ENCODE data around the gene MYL5. TPM values are rescaled to one million over a fixed set of nuclear protein-coding genes. Genes with fewer than 3 reads are reported as not detected.
A peak's percentile ranks its signal among the peaks of the same experiment; 100 is the strongest.

Gene MYL5
- total RNA-seq, 1 donor from 2014 or later, result 17.5 TPM

DNA sequence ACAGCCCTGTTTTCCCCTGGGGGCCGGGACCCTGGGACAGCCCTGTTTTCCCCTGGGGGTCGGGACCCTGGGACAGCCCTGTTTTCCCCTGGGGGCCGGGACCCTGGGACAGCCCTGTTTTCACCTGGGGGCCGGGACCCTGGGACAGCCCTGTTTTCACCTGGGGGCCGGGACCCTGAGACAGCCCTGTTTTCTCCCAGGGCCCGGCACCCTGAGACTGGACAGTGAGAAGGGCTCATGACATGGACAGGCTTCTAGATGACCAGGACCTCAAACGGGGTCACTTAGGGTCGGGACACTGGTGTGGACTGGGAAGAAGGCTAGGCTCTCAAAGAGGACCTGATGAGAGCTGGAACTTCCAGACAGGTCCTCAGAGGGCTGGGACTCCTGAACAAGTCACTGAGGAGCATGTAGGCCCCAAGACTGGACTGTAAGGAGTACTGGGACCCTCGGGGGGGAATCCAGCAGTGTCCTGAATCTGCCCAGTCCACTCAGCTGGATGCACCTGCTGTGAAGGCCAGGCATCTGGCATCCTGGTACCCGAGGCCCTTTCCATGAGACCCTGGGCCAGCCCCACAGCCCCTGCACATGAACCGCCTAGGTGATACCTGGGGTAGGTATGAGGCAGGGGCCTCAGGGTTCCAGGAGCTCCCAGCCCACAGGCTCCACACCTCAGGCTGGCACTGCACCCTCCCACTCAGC lies 33.7 kb downstream of the MYL5 start:
- H3K4me1 Mint-ChIP-seq (ENCODE audit: low read depth, unreplicated experiment), result peaks cover 13% of the 10 kb centered on the region
- peaks cover 66% of the 10 kb centered on the region for H3K79me2 ChIP-seq (ENCODE audit: insufficient read depth, low read length)
- no peaks in the 10 kb centered on the region for H3K9me3 Mint-ChIP-seq (ENCODE audit: unreplicated experiment)
- no peak overlapping the region for H3K27ac ChIP-seq (ENCODE audit: low read depth, low read length)
- no peak overlapping the region for H3K9ac ChIP-seq (ENCODE audit: low read length)
- H3K4me2 ChIP-seq (ENCODE audit: low read length), result peak overlapping the region; percentile 60
- H3K27me3 ChIP-seq (ENCODE audit: insufficient read depth, low read length), result no peaks in the 10 kb centered on the region
- H3K27ac Mint-ChIP-seq (ENCODE audit: unreplicated experiment), result no peak overlapping the region
- H2AFZ ChIP-seq (ENCODE audit: low read depth, low read length), result no peak overlapping the region
- no peak for DNase-seq (ENCODE audit: low read depth)
- H3K4me1 ChIP-seq (ENCODE audit: insufficient read depth, low read length), result peaks cover 10% of the 10 kb centered on the region
- H3K27me3 Mint-ChIP-seq (ENCODE audit: low read depth, unreplicated experiment), result peaks cover 3% of the 10 kb centered on the region
- peak overlapping the region; percentile 66 for H3K4me3 Mint-ChIP-seq (ENCODE audit: unreplicated experiment)
- H3K36me3 ChIP-seq (ENCODE audit: insufficient read depth, low read length), result peaks cover 2% of the 10 kb centered on the region
- peaks cover 52% of the 10 kb centered on the region for H4K20me1 ChIP-seq (ENCODE audit: insufficient read depth, low read length)
- H3K36me3 Mint-ChIP-seq (ENCODE audit: low read depth, unreplicated experiment), result peaks cover 3% of the 10 kb centered on the region
- TF ChIP-seq, protein P1, sequence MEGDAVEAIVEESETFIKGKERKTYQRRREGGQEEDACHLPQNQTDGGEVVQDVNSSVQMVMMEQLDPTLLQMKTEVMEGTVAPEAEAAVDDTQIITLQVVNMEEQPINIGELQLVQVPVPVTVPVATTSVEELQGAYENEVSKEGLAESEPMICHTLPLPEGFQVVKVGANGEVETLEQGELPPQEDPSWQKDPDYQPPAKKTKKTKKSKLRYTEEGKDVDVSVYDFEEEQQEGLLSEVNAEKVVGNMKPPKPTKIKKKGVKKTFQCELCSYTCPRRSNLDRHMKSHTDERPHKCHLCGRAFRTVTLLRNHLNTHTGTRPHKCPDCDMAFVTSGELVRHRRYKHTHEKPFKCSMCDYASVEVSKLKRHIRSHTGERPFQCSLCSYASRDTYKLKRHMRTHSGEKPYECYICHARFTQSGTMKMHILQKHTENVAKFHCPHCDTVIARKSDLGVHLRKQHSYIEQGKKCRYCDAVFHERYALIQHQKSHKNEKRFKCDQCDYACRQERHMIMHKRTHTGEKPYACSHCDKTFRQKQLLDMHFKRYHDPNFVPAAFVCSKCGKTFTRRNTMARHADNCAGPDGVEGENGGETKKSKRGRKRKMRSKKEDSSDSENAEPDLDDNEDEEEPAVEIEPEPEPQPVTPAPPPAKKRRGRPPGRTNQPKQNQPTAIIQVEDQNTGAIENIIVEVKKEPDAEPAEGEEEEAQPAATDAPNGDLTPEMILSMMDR (IDR thresholded peaks at IDR 0.05; ENCODE audit: insufficient read depth, low read depth, low read length), result no peak
- TF ChIP-seq EZH2 (IDR thresholded peaks at IDR 0.05; ENCODE audit: insufficient read depth, low read length), result no peak
- H3K9me3 ChIP-seq (ENCODE audit: insufficient read depth, low read depth, low read length), result no peaks in the 10 kb centered on the region
- no peak overlapping the region for H3K4me3 ChIP-seq (ENCODE audit: insufficient read depth, low read depth, low read length)
- no peak for FAIRE-seq

DNA sequence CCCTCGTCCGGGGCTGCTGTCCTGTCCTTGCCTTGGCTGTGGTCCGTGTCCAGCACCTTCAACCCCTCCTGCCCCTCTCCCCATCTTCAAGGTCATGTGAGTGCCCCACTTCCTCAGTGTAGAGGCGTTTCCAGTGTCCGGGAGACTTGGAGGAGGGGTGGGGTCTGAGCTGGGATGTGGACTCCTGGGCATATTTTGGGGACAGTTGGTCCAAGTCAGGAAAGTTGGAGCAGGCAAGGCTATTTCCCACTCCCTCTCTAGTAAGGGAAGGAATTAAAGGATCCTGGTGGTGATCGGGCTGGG lies 34.2 kb downstream of the MYL5 start:
- no peak for TF ChIP-seq EZH2 (IDR thresholded peaks at IDR 0.05; ENCODE audit: insufficient read depth, low read length)
- TF ChIP-seq, protein P1 (IDR thresholded peaks at IDR 0.05; ENCODE audit: insufficient read depth, low read depth, low read length), result no peak
- Mint-ChIP-seq H3K27ac (ENCODE audit: unreplicated experiment) (no peak overlapping the region), H3K27me3 (ENCODE audit: low read depth, unreplicated experiment) (no peaks in the 10 kb centered on the region), H3K36me3 (ENCODE audit: low read depth, unreplicated experiment) (peaks cover 3% of the 10 kb centered on the region), H3K9me3 (ENCODE audit: unreplicated experiment) (no peaks in the 10 kb centered on the region), H3K4me3 (ENCODE audit: unreplicated experiment) (peak overlapping the region; percentile 62), H3K4me1 (ENCODE audit: low read depth, unreplicated experiment) (peaks cover 13% of the 10 kb centered on the region)
- no peak overlapping the region for H3K27ac ChIP-seq (ENCODE audit: low read depth, low read length)
- no peak overlapping the region for H3K4me3 ChIP-seq (ENCODE audit: insufficient read depth, low read depth, low read length)
- H3K4me1 ChIP-seq (ENCODE audit: insufficient read depth, low read length), result peaks cover 10% of the 10 kb centered on the region
- FAIRE-seq (no peak), DNase-seq (ENCODE audit: low read depth) (no peak)
- H3K9ac ChIP-seq (ENCODE audit: low read length), result no peak overlapping the region
- peak overlapping the region; percentile 60 for H3K4me2 ChIP-seq (ENCODE audit: low read length)
- no peaks in the 10 kb centered on the region for H3K9me3 ChIP-seq (ENCODE audit: insufficient read depth, low read depth, low read length)
- peaks cover 57% of the 10 kb centered on the region for H4K20me1 ChIP-seq (ENCODE audit: insufficient read depth, low read length)
- peaks cover 71% of the 10 kb centered on the region for H3K79me2 ChIP-seq (ENCODE audit: insufficient read depth, low read length)
- no peak overlapping the region for H2AFZ ChIP-seq (ENCODE audit: low read depth, low read length)
- peaks cover 2% of the 10 kb centered on the region for H3K36me3 ChIP-seq (ENCODE audit: insufficient read depth, low read length)
- H3K27me3 ChIP-seq (ENCODE audit: insufficient read depth, low read length), result no peaks in the 10 kb centered on the region

DNA sequence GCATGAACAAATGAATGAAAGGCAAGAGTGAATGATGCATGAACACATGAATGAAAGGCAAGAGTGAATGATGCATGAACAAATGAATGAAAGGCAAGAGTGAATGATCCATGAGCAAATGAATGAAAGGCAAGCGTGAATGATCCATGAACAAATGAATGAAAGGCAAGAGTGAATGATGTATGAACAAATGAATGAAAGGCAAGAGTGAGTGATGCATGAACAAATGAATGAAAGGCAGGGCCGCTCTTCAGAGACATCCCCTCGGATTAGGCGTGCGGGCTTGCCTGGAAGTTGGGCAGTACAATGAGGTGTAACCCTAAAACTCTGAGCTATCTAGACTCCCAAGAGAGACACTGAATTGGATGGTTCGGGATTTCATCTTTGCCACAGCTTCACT lies 35.0 kb downstream of the MYL5 start:
- Mint-ChIP-seq H3K9me3 (ENCODE audit: unreplicated experiment) (no peaks in the 10 kb centered on the region), H3K4me1 (ENCODE audit: low read depth, unreplicated experiment) (peaks cover 13% of the 10 kb centered on the region), H3K27me3 (ENCODE audit: low read depth, unreplicated experiment) (no peaks in the 10 kb centered on the region), H3K36me3 (ENCODE audit: low read depth, unreplicated experiment) (peaks cover 3% of the 10 kb centered on the region), H3K27ac (ENCODE audit: unreplicated experiment) (no peak overlapping the region), H3K4me3 (ENCODE audit: unreplicated experiment) (no peak overlapping the region)
- no peaks in the 10 kb centered on the region for H3K9me3 ChIP-seq (ENCODE audit: insufficient read depth, low read depth, low read length)
- DNase-seq (ENCODE audit: low read depth) (no peak), FAIRE-seq (no peak)
- peak overlapping the region; percentile 23 for H3K4me2 ChIP-seq (ENCODE audit: low read length)
- no peak overlapping the region for H3K27ac ChIP-seq (ENCODE audit: low read depth, low read length)
- no peak overlapping the region for H3K4me3 ChIP-seq (ENCODE audit: insufficient read depth, low read depth, low read length)
- peaks cover 65% of the 10 kb centered on the region for H4K20me1 ChIP-seq (ENCODE audit: insufficient read depth, low read length)
- H3K9ac ChIP-seq (ENCODE audit: low read length), result no peak overlapping the region
- no peak for TF ChIP-seq EZH2 (IDR thresholded peaks at IDR 0.05; ENCODE audit: insufficient read depth, low read length)
- TF ChIP-seq, protein P1 (IDR thresholded peaks at IDR 0.05; ENCODE audit: insufficient read depth, low read depth, low read length), result no peak
- peaks cover 10% of the 10 kb centered on the region for H3K4me1 ChIP-seq (ENCODE audit: insufficient read depth, low read length)
- peaks cover 2% of the 10 kb centered on the region for H3K36me3 ChIP-seq (ENCODE audit: insufficient read depth, low read length)
- peaks cover 79% of the 10 kb centered on the region for H3K79me2 ChIP-seq (ENCODE audit: insufficient read depth, low read length)
- H2AFZ ChIP-seq (ENCODE audit: low read depth, low read length), result no peak overlapping the region
- no peaks in the 10 kb centered on the region for H3K27me3 ChIP-seq (ENCODE audit: insufficient read depth, low read length)
